ENCODE results near the gene COL6A1. TPM values are rescaled to one million over a fixed set of nuclear protein-coding genes. Genes with fewer than 3 reads are reported as not detected.

COL6A1 gene
- 87.5 TPM for total RNA-seq (2021; ENCODE audit: unreplicated experiment)
- 96.4 and 117 TPM in 2 replicates for polyA plus RNA-seq (2012)
- Bru-seq, nascent RNA = percentile 52 among the genes with signal in this experiment
- percentile 78 among the genes with signal in this experiment for BruChase-seq, experiment 1, labeled RNA remaining after a 6-hour chase
- percentile 70 among the genes with signal in this experiment for BruChase-seq, experiment 2, labeled RNA remaining after a 2-hour chase
- long read RNA-seq, partial matches to known transcripts = 15 of 83 reads
- long read RNA-seq, other reads (novel, unspliced or antisense) = 64 of 83 reads

GRCh38 chr21:45981151-45982091, at the start of gene COL6A1:
Gene COL6A1, plus strand, starts transcription at chr21:45981770. Its CDS starts 81 bp downstream, at chr21:45981851.
- Histone ChIP-seq H3K27ac (ENCODE audit: low read depth, low read length) (peak within 1 kb of the TSS; percentile 90), H4K20me1 (ENCODE audit: insufficient read depth) (no peaks in the 10 kb centered on the region), H2AFZ (ENCODE audit: low read depth, low read length, poor library complexity, severe bottlenecking) (peak within 1 kb of the TSS; percentile 3), H3K27me3 (ENCODE audit: insufficient read depth, low read length) (no peaks in the 10 kb centered on the region), H3K4me3 (replicated peaks in 1 of 2; ENCODE audit: low read depth in 1 of 2, low read length in 2 of 2) (peak within 1 kb of the TSS; percentile 76 to 82), H3K9me2 (ENCODE audit: insufficient read depth) (no peaks in the 10 kb centered on the region), H3K9ac (ENCODE audit: low read length) (peak within 1 kb of the TSS; percentile 83), H3K36me3 (ENCODE audit: control insufficient read depth in 1 of 2, insufficient read depth in 2 of 2, low read length in 2 of 2) (peaks cover 0 to 11% of the 10 kb centered on the region in 2 experiments; a peak in 2 of 4 replicates), H3K79me2 (ENCODE audit: insufficient read depth, low read length) (no peaks in the 10 kb centered on the region; the same call in 1 of the 2 replicates), H3K4me1 (ENCODE audit: control insufficient read depth in 1 of 2, insufficient read depth in 2 of 2, low read length in 2 of 2) (peaks cover 3 to 35% of the 10 kb centered on the region in 2 experiments; a peak in 3 of 4 replicates), H3K4me2 (ENCODE audit: low read length) (peak within 1 kb of the TSS; percentile 95), H3K9me3 (ENCODE audit: control insufficient read depth in 1 of 2, insufficient read depth in 1 of 2, low read depth in 1 of 2, low read length in 2 of 2) (no peaks in the 10 kb centered on the region)
- TF ChIP-seq SRF (IDR thresholded peaks at IDR 0.05; ENCODE audit: low read depth) (no peak), ZFX (IDR thresholded peaks at IDR 0.05) (peak; percentile 57; the same call in 1 of the 2 replicates), ZNF274 (IDR thresholded peaks at IDR 0.05; ENCODE audit: low read depth, low read length) (no peak), POLR2AphosphoS5 (IDR thresholded peaks at IDR 0.05; ENCODE audit: low read depth, low read length) (peak; percentile 88), POLR2A (IDR thresholded peaks at IDR 0.05; ENCODE audit: borderline replicate concordance, extremely low read depth, insufficient read depth, insufficient read length) (peak; percentile 76)
- intact Hi-C loops (cut with micrococcal nuclease) = no loop called here
- DNase-seq (ENCODE audit: low read depth, low spot score) (peak; percentile 52), ATAC-seq (peak; percentile 71)
- BruUV-seq (replicated peaks) = TSS peak; percentile 78
- ChIA-PET CTCF (interaction anchor here (1.1 kb wide), 1 partner anchor 162 kb away, joined by 6 read pairs; no protein-coding TSS in a partner anchor), RAD21 (ENCODE audit: low non-redundant PET in 1 of 2, low total read pairs in 2 of 2, uncharacterized antibody in 2 of 2, unreplicated experiment in 2 of 2) (interaction anchor here in 1 of 2 experiments (0.8 kb wide), 1 partner anchor 304 kb away, joined by 3 read pairs; the partner anchor contains the start of gene MCM3AP), POLR2A (interaction anchor here (0.7 to 1.4 kb wide), 2 partner anchors 12 to 23 kb away, joined by 3 to 4 read pairs; no protein-coding TSS in a partner anchor)

- no peak overlapping the region for H2AFZ ChIP-seq (ENCODE audit: low read depth, low read length, poor library complexity, severe bottlenecking)
- TF ChIP-seq ZBTB33 (IDR thresholded peaks at IDR 0.05; ENCODE audit: extremely low read depth, insufficient replicate concordance, low read length) = no peak
- TF ChIP-seq REST (IDR thresholded peaks at IDR 0.05; ENCODE audit: low read depth) = no peak
- no peak for TF ChIP-seq MAX (IDR thresholded peaks at IDR 0.05)
- TF ChIP-seq YY1 (IDR thresholded peaks at IDR 0.05; ENCODE audit: extremely low read depth, insufficient replicate concordance, low read depth, low read length) = no peak
- POLR2A ChIA-PET = no interaction called here
- CTCF ChIA-PET = no interaction called here
- H4K20me1 ChIP-seq (ENCODE audit: insufficient read depth) = no peaks in the 10 kb centered on the region
- H3K4me2 ChIP-seq (ENCODE audit: low read length) = no peak overlapping the region
- H3K9me2 ChIP-seq (ENCODE audit: insufficient read depth) = no peaks in the 10 kb centered on the region
- no peaks in the 10 kb centered on the region for H3K36me3 ChIP-seq (ENCODE audit: control insufficient read depth in 1 of 2, insufficient read depth in 2 of 2, low read length in 2 of 2)
- intact Hi-C loops (cut with micrococcal nuclease) = no loop called here
- no TSS peak for BruUV-seq (replicated peaks)
- no peaks in the 10 kb centered on the region for H3K79me2 ChIP-seq (ENCODE audit: insufficient read depth, low read length)
- H3K4me1 ChIP-seq (ENCODE audit: control insufficient read depth in 1 of 2, insufficient read depth in 2 of 2, low read length in 2 of 2) = peaks cover 0 to under 1% of the 10 kb centered on the region in 2 experiments; a peak in 1 of 4 replicates
- H3K27me3 ChIP-seq (ENCODE audit: insufficient read depth, low read length) = no peaks in the 10 kb centered on the region
- no peak overlapping the region for H3K27ac ChIP-seq (ENCODE audit: low read depth, low read length)
- no peak for ATAC-seq
- RAD21 ChIA-PET (ENCODE audit: low non-redundant PET in 1 of 2, low total read pairs in 2 of 2, uncharacterized antibody in 2 of 2, unreplicated experiment in 2 of 2) = no interaction called here
- H3K9ac ChIP-seq (ENCODE audit: low read length) = no peak overlapping the region
- H3K9me3 ChIP-seq (ENCODE audit: control insufficient read depth in 1 of 2, insufficient read depth in 1 of 2, low read depth in 1 of 2, low read length in 2 of 2) = no peaks in the 10 kb centered on the region
- H3K4me3 ChIP-seq (replicated peaks in 1 of 2; ENCODE audit: low read depth in 1 of 2, low read length in 2 of 2) = no peak overlapping the region
- DNase-seq (ENCODE audit: low read depth, low spot score) = no peak
Observed at GRCh38 chr21:45932922-45933502, 48.6 kb upstream of the COL6A1 start.
